Right hindlimb (tissue), 1 donor: Measurements from ENCODE around the gene SLC6A3.
"Not testable (repeated sequence)": the region's sequence is repeated elsewhere in the genome, so short reads cannot be mapped to it uniquely, and the experiment has no call there.

Source experiments
- DNase-seq: peaks from one replicate; pipeline ENCODE4 v3.0.0-alpha.2; 2018

SLC6A3 gene

GRCh38 chr5:1463326-1464095, 18.3 kb upstream of the SLC6A3 start:
- peak; percentile 10 for DNase-seq

DNA sequence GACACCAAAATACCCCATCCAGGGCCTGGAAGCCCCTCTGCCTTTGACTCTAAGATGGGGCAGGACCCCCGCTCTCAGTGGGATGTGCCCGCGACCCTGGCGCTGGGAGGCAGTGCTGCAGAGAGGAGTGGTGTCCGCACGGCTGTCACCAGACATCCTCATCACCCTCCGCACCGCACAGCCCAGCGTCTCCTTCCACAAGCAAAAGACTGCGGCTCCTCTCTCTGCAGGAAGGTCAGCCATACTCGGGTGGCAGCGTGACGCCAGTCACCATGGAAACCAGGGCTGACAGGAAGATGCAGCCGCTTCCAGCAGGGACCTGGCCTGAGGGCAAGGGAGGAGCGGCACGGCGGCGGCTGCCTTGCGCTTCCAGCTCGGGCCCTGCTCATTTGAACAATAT, 17.1 kb upstream of the SLC6A3 start:
- DNase-seq = peak; percentile 15

DNA sequence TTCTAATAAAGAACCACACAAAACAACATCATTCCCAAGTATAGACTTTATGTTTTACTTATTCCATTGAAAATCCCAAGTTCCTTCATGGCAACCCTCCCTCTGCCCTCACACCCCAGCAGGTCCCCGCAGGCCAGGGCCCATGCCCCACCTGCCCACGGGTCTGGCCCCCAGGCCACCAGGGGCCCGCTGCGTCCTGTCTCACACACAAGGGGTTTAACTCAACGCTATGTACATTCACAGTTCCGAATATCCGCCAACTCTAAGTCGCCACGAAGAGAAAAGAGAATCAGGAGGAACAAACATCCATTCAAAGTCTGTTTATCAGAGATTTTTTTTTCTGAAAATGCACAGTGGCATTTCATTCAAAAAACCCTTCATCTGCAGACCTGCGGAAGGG, 16.2 kb upstream of the SLC6A3 start:
- DNase-seq = no peak

DNA sequence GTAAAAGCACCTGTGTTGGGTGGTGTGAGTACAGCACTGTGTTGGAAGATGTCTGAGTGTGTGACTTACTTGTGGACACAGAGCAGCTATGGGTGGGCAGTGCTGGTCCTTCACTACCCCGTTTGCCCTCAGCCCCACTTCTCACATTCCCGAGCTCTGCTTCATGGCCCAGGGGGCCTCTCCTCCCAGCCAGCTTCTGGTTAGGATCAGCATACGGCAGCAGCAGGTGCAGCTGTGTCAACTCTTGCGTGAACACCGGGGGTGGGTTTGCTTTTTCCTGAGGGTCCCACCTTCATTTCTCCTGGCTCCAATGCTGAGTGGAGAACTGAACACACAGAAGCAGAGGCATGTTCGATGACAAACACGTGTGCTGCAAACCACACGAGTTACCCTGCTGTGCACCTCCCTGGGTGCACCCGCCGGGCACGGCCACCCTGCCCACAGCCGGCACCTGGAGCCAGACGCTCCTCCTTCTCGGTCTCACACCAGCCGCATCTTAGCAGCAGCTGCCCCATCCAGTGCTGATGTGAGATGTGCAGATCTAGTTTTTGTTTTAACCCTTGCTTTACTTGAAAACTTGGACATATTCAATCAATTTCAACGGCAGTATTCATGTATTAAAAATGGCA, 14.9 kb upstream of the SLC6A3 start:
- DNase-seq = peak; percentile 10

- not testable (repeated sequence) for DNase-seq
Observed at GRCh38 chr5:1459435-1459834, 14.2 kb upstream of the SLC6A3 start.

GRCh38 chr5:1456110-1456881, 11.1 kb upstream of the SLC6A3 start:
- DNase-seq = not testable (repeated sequence)

DNA sequence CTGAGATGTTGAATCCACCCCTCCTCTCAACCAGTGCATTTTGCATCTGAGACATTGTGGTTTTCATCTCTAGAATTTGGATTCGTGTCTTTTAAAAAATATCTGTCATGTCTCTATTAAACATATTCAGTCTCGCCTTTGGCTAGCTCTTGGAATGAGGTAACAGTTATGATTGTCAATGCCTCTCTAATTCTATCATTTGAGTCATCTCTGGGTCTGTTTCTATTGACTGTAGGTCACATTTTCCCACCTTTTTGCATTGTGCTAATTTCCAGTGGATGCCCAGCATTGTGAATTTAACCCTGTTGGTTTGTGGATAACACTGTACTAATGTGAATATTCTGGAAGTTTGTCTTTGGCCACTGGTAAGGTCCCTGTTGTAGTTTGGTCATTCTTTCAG, 8.4 kb upstream of the SLC6A3 start:
- DNase-seq = no peak

- DNase-seq = peak; percentile 3
Observed at GRCh38 chr5:1449081-1449630, 3.9 kb upstream of the SLC6A3 start.

- DNase-seq = peak; percentile 16
Observed at GRCh38 chr5:1448511-1449011, 3.3 kb upstream of the SLC6A3 start.

DNA sequence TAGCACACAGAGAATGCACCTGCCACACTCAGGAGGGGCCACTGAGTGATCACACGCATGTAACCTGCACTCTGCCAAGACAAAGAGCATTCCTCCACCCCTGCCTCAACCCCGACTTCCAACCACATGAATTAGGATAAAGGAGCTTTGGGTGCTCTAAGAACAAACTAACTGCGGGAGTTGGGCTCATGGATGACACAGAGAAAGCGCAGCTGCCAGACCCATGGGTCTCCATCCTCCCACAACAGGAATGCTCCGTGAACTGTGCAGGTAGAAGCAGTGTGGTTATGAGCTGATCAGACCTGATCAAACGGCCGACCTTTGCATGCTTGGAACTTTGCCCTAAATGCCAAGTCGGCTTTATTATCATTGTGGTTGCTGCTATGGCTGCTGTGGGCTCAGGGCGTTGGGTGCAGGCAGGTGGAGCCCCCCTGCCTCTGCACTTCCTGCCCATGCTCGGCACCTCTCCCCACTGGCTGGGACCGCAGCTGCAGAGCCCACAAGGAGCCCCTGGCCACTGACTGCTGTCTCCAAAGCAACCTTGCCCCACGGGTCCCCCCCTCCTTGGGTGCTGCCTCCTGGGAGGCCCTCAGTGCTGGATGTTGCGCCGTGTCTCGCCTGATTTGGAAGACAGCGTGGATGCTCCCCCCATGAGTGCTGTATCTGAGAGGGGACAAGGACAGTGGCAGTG, 2.6 kb upstream of the SLC6A3 start:
- peak; percentile 4 for DNase-seq

DNA sequence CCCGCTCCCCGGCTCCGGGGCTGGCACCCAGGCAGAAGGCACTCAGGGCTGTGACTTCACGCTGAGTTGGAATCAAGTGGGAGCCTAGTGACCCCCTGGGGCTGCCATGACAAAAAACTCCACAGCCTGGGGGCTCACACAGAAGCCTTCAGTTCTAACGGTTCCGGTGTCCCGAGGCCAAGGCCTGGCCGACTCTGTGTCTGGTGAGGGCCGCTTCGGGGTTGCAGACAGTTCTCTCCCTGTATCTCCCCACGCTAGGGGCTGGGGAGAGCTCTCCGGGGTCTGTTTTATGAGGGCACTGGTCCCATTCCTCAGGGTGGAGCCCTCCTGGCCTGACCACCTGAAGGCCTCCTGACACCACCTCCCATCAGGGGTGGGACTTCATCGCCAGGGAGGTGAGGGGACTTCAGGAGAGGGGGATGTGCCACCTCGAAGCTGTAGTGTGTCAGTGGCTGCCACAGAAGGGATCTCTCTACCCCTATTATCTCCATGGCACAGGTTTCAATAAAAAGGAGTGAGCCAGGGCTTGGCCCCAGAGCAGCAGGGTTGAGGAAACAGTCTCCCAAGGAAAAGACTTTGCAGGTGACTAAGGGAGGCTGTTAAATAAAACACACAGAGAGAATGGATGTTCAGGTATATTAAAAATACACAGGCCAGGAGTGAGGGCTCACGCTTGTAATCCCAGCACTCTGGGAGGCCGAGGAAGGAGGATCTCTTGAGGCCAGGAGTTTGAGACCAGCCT, 1.5 kb upstream of the SLC6A3 start:
- peak; percentile 12 for DNase-seq

DNA sequence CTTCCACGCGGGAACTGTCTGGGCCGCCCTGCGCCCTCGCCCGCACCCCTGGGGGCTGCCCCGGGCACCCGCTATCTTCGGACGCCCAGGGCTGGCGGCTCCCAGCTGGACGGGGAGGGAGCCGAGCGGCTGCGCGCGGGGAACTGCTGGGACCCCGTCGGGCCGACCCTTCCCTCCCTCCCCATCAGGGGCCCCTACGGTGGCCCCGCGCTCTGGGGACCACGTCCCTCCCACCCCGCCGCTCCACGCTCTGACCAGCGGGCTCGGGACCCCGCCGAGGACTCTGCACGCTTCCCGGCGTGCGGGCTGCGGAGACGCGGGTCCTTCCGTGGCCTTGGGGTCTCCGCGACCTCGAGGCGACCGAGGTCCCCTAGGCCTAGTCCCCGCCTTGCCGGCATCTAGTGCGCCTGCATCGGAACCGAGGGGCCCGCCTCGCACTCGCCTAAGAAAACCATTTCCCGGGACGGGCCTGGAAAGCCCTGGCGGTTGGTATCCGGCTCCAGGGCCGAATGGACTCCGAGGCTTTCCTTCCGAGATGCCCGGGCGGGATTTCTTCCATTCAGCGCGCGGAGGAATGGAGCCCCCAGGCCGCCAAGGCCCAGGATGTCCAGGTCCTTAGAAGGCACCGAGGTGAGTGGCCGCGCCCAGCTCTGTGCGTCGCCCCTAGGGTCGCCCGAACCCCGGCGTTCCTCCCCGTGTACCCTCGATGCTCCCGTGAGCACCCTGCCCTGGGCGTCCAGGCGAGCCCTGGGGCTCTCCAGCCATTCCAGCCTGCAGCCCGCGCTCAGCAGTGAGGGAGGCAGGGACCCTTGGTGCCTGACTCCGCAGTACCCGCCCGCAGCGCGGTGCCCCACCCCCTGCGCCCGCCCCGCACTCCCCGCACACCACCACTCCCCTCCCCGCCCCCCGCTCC, 705 bp upstream of the SLC6A3 start:
- peak; percentile 15 for DNase-seq

DNA sequence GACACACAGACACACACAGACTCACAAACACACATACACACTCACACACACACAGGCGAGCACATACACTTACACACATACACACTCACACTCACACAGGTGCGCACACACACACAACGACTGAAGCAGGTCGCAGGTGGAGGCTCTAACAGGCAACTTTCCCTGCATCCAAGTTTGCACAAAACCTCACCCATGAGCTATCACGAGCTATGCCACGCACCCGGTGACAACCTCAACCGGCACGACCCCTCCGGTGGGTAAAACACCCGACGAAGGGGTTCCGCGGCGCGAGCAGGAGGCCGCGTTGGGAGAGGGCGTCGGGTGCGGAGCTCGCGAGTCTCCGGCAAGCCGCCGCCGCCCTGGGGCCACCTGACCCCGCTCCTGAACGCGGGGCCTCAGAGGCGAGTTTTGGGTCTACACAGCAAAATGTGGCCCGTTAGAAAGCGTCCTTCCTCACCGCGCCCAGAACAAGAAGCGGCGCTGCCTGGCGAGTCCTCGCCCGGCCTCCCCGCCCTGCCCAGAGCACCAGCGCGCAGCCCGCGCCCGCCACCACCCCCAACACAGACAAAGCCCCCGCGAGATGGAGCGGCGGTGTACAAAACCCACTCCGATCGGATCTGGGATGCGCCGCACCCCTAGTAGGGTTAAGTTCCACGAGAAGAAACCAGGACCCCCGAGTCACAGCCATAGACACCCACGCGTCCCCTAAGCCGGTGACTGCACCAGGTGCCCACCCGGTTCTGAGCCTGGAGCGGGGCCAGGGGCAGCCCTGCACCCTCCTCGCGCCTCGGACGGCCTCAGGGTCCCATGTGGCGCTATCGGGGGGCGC, 665 bp downstream of the SLC6A3 start:
- DNase-seq = peak; percentile 11

GRCh38 chr5:1443991-1444360, 1.3 kb downstream of the SLC6A3 start:
- DNase-seq = peak; percentile 4

DNA sequence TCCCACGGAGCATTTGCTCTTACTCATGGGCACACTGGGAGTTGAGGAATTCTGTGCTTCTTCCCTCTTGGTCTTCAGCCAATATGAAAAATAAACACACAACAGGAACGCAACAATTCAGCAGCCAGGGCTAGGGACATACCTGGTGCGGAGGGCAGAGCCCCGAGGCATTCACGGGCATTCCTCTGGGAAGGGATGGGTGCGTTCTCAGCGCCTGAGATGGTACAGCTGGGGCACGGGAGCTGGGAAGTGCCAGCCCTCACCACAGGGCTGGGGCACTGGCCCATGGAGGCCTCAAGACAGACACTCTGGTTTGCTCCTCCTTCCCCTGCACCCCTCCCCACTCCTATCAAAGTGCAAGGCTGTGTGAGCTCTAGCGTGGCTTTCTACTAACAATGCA, 2.1 kb downstream of the SLC6A3 start:
- DNase-seq = peak; percentile 4

- DNase-seq = peak; percentile 4
Observed at GRCh38 chr5:1442222-1443145, 2.8 kb downstream of the SLC6A3 start.

DNA sequence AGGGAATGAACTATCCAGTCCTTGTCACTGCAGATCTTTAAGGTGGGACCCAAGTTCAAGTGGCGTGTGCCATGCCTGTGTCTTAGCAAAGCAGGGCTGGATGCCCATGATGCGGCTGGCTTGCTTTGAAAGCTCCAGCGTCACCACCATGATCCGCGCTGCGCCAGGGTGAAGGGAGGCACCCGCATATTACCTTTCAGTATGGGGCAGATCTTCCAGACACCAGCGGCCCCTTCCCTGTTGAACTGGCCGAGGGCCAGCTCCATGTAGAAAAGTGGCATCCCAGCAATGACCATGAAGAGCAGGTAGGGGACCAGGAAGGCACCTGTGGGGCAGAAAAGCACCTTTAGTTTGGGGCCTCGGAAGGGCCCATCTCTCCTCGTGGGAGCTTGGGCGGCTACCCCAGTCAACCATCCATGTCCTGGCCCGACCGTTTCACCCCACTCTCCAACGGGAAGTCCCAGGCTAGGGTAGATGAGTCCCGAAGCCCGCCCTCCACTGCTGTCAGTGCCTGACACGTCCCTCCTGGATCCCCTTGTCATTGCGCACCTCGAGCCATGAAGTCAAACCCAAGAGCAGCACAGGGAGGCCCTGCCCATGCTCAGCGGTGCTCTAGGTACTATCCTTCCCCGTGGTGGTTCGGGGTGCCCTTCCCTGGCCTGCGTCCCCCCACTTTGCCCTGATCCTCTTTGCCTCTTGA, 3.9 kb downstream of the SLC6A3 start:
- peak; percentile 7 for DNase-seq

- no peak for DNase-seq
Observed at GRCh38 chr5:1440098-1440493, 5.1 kb downstream of the SLC6A3 start.
